Hepatocyte (in vitro differentiated cells): ENCODE results near the gene NCOA7. TPM values are rescaled to one million over a fixed set of nuclear protein-coding genes. Genes with fewer than 3 reads are reported as not detected.

Experiments
- DNase-seq: peaks from one replicate; pipeline ENCODE4 v3.0.0-alpha.2; 2016; ENCODE audit warnings: low spot score
- H2AFZ ChIP-seq: fragments of 200-600 bp; sonication (generic); 2 replicates; pipeline ENCODE4 v1.6.0; 2016; ENCODE audit warnings: antibody characterized with exemption, mild to moderate bottlenecking
- H3K27ac ChIP-seq: fragments of 200-600 bp; sonication (generic); 2 replicates; pipeline ENCODE4 v1.5.1; 2016; ENCODE audit warnings: mild to moderate bottlenecking
- H3K27me3 ChIP-seq: fragments of 200-600 bp; sonication (generic); 2 replicates; pipeline ENCODE4 v1.6.1; 2016
- H3K36me3 ChIP-seq: fragments of 200-600 bp; sonication (generic); replicated peaks from 2 replicates; pipeline ENCODE4 v1.5.1; 2016; ENCODE audit warnings: low read depth; ENCODE audit not compliant: insufficient read depth
- H3K4me1 ChIP-seq: fragments of 200-600 bp; sonication (generic); 2 replicates; pipeline ENCODE4 v1.5.1; 2016; ENCODE audit warnings: mild to moderate bottlenecking, moderate library complexity; ENCODE audit not compliant: insufficient read depth
- H3K4me2 ChIP-seq: fragments of 200-600 bp; sonication (generic); 2 replicates; pipeline ENCODE4 v1.6.0; 2016
- H3K4me3 ChIP-seq: fragments of 200-600 bp; sonication (generic); 2 replicates; pipeline ENCODE4 v1.5.1; 2016; ENCODE audit warnings: mild to moderate bottlenecking
- H3K79me2 ChIP-seq: fragments of 200-600 bp; sonication (generic); 2 replicates; pipeline ENCODE4 v1.6.0; 2017; ENCODE audit warnings: mild to moderate bottlenecking
- H3K9me2 ChIP-seq: fragments of 200-600 bp; sonication (generic); replicated peaks from 2 replicates; pipeline ENCODE4 v1.6.0; 2017; ENCODE audit warnings: mild to moderate bottlenecking; ENCODE audit not compliant: insufficient read depth
- H3K9me3 ChIP-seq: fragments of 200-600 bp; sonication (generic); 2 replicates; pipeline ENCODE4 v1.5.1; 2016; ENCODE audit warnings: low read depth, mild to moderate bottlenecking
- H4K20me1 ChIP-seq: fragments of 200-600 bp; sonication (generic); 2 replicates; pipeline ENCODE4 v1.6.0; 2016; ENCODE audit warnings: mild to moderate bottlenecking; ENCODE audit not compliant: insufficient read depth, poor library complexity, severe bottlenecking
- EZH2 ChIP-seq: fragments of 200-600 bp; sonication (generic); IDR thresholded peaks from 2 replicates; pipeline ENCODE4 v1.6.1; 2016; ENCODE audit warnings: antibody characterized with exemption, mild to moderate bottlenecking, borderline replicate concordance
- EZH2phosphoT487 ChIP-seq: fragments of 200-600 bp; sonication (generic); IDR thresholded peaks from one replicate; pipeline ENCODE4 v1.6.1; 2018; ENCODE audit warnings: antibody characterized with exemption, mild to moderate bottlenecking, low read depth, moderate library complexity; ENCODE audit not compliant: unreplicated experiment, severe bottlenecking
- WGBS: methylation state at CpG from one replicate; pipeline ENCODE4 v1.1.6; 2016; ENCODE audit warnings: low lambda C conversion rate; ENCODE audit errors: missing lambda C conversion rate; 5-methylcytosine and 5-hydroxymethylcytosine counted together
- polyA plus RNA-seq: library from polyadenylated mRNA; unstranded; fragments of >200 nt; fragmentation: Nextera tagmentation; extraction: Ambion mirVana; gene quantifications from 2 replicates; pipeline ENCODE4 v1.2.1, GENCODE V29; 2016
- total RNA-seq: library from RNA; depleted of rRNA; stranded (reverse); fragments of >200 nt; gene quantifications from 2 replicates; pipeline ENCODE4 v1.2.3, GENCODE V29; 2014
- TF ChIP-seq, protein P1 (sequence below): fragments of 200-600 bp; sonication (generic); IDR thresholded peaks from 2 replicates; pipeline ENCODE4 v1.5.1; 2016; ENCODE audit warnings: antibody characterized with exemption, mild to moderate bottlenecking; ENCODE audit not compliant: poor library complexity

NCOA7 gene
- total and polyA plus RNA-seq, 2 experiments from 2014 or later: 17.3 to 42.0 TPM

DNA sequence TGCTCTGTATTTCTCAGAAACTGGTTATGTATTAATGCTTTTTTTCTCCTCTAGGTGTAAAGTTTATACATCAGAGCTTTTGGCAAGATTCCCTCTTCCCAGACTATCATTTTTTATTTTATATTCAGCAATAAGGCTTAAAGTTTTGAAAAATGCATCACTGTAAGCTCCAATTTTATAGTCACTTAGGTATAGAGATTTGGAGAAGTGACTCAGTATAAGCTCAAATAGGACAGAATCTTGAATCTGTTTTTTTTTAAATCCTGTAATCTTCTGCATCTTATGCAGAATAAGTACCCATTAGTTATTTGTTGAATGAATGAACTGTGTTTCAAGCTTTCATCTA is 1.0 kb downstream of the NCOA7 start:
- Histone ChIP-seq H3K4me1 (peaks cover 19% of the 10 kb centered on the region), H4K20me1 (no peaks in the 10 kb centered on the region), H3K9me2 (no peaks in the 10 kb centered on the region), H3K4me2 (peak overlapping the region; percentile 94), H2AFZ (no peak overlapping the region), H3K27me3 (no peaks in the 10 kb centered on the region), H3K9me3 (no peaks in the 10 kb centered on the region), H3K36me3 (no peaks in the 10 kb centered on the region), H3K27ac (peak overlapping the region; percentile 99), H3K79me2 (peaks cover 42% of the 10 kb centered on the region), H3K4me3 (peak overlapping the region; percentile 87)
- no peak for DNase-seq
- TF ChIP-seq EZH2phosphoT487 (no peak), EZH2 (no peak)
- TF ChIP-seq, protein P1, sequence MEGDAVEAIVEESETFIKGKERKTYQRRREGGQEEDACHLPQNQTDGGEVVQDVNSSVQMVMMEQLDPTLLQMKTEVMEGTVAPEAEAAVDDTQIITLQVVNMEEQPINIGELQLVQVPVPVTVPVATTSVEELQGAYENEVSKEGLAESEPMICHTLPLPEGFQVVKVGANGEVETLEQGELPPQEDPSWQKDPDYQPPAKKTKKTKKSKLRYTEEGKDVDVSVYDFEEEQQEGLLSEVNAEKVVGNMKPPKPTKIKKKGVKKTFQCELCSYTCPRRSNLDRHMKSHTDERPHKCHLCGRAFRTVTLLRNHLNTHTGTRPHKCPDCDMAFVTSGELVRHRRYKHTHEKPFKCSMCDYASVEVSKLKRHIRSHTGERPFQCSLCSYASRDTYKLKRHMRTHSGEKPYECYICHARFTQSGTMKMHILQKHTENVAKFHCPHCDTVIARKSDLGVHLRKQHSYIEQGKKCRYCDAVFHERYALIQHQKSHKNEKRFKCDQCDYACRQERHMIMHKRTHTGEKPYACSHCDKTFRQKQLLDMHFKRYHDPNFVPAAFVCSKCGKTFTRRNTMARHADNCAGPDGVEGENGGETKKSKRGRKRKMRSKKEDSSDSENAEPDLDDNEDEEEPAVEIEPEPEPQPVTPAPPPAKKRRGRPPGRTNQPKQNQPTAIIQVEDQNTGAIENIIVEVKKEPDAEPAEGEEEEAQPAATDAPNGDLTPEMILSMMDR: no peak

DNA sequence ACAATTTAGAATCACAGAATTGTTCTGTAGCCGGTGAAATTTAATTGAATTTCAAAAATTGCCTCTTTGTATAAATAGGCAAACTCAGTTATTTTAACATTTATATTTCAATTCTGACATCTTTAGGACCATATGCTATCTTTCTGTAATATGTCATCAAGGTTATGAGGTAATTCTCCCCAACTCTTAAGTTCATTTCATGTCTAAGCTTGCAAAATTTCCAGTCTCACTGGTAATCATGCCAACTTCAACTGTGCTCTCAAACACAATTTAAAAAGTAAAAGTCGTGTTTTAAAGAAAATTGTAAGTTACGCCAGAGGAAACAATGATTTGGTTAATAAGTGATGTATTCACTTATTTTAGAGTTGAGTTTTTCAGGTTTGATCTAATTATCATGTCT is 1.4 kb downstream of the NCOA7 start:
- TF ChIP-seq EZH2phosphoT487 (no peak), EZH2 (no peak)
- TF ChIP-seq, protein P1: no peak
- H3K27me3 ChIP-seq: no peaks in the 10 kb centered on the region
- H3K4me1 ChIP-seq: peaks cover 19% of the 10 kb centered on the region
- 73% methylated on average over 3 of the region's 3 CpGs for WGBS
- no peaks in the 10 kb centered on the region for H3K9me3 ChIP-seq
- no peak overlapping the region for H3K4me3 ChIP-seq
- H3K4me2 ChIP-seq: peak overlapping the region; percentile 94
- no peak for DNase-seq
- no peaks in the 10 kb centered on the region for H3K9me2 ChIP-seq
- no peak overlapping the region for H3K27ac ChIP-seq
- H3K36me3 ChIP-seq: no peaks in the 10 kb centered on the region
- H4K20me1 ChIP-seq: no peaks in the 10 kb centered on the region
- H2AFZ ChIP-seq: no peak overlapping the region
- peaks cover 42% of the 10 kb centered on the region for H3K79me2 ChIP-seq

DNA sequence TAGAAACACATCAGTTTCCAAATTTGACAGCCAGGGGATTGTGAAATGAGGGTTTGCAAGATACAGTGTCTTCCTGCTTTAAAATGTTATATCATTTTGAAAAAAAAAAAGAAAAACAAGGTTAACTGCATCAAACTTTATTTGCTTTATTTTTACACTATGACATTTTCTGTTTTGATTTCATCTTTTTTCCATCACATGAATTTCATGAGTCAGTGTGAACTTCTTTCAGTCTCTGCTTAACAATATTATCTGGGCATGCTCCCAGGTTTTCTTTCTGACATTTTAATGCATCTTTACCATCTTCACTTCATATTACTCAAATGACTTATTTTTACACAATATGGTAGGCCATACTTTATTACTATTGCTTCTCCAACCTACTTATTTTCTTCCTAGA is 1.9 kb downstream of the NCOA7 start:
- no peaks in the 10 kb centered on the region for H3K9me2 ChIP-seq
- peaks cover 19% of the 10 kb centered on the region for H3K4me1 ChIP-seq
- no peak for DNase-seq
- no peak overlapping the region for H2AFZ ChIP-seq
- no peaks in the 10 kb centered on the region for H3K9me3 ChIP-seq
- peak overlapping the region; percentile 94 for H3K4me2 ChIP-seq
- H3K36me3 ChIP-seq: no peaks in the 10 kb centered on the region
- H3K27me3 ChIP-seq: no peaks in the 10 kb centered on the region
- TF ChIP-seq, protein P1: no peak
- no peak for TF ChIP-seq EZH2
- TF ChIP-seq EZH2phosphoT487: no peak
- no peak overlapping the region for H3K27ac ChIP-seq
- no peaks in the 10 kb centered on the region for H4K20me1 ChIP-seq
- H3K79me2 ChIP-seq: peaks cover 42% of the 10 kb centered on the region
- H3K4me3 ChIP-seq: no peak overlapping the region

DNA sequence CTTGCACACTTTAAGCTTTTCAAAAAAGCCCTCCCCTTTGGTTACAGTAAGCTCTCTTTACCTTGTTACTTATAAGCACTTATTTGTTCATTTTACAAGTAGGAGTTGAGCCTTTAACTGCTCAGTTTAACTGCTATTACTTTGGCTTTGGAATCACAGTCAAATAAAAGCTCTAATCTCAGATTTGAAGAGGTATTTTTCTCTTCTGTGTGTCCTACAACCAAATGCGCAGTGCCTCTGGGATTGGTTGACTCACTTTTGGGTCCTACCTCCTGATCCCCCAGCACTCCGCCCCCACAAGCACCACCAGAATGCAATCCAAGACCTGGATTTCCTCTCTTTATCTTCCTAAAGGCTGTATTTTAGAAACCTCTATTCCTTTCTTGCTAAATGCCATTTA is 2.5 kb downstream of the NCOA7 start:
- H3K4me1 ChIP-seq: peaks cover 19% of the 10 kb centered on the region
- WGBS: 96% methylated on average over 2 of the region's 2 CpGs
- H4K20me1 ChIP-seq: no peaks in the 10 kb centered on the region
- H3K9me3 ChIP-seq: no peaks in the 10 kb centered on the region
- no peak overlapping the region for H3K27ac ChIP-seq
- H3K9me2 ChIP-seq: no peaks in the 10 kb centered on the region
- TF ChIP-seq EZH2: no peak
- no peak overlapping the region for H3K4me2 ChIP-seq
- H3K36me3 ChIP-seq: no peaks in the 10 kb centered on the region
- H3K4me3 ChIP-seq: no peak overlapping the region
- H2AFZ ChIP-seq: no peak overlapping the region
- DNase-seq: no peak
- H3K27me3 ChIP-seq: no peaks in the 10 kb centered on the region
- peaks cover 42% of the 10 kb centered on the region for H3K79me2 ChIP-seq
